ENCODE data around the gene HP.
A peak's percentile ranks its signal among the peaks of the same experiment; 100 is the strongest.
"Not testable (repeated sequence)": the region's sequence is repeated elsewhere in the genome, so short reads cannot be mapped to it uniquely, and the experiment has no call there.

HP gene

GRCh38 chr16:72054254-72054847 is at the start of gene HP:
Gene HP (plus strand): TSS chr16:72054505. CDS start chr16:72054653, 148 bp downstream.
- not testable (repeated sequence) for DNase-seq

- DNase-seq: not testable (repeated sequence)
These were observed 46.3 kb upstream of the HP start for GRCh38 chr16:72008065-72008423.

- peak; percentile 97 for DNase-seq
These were observed 45.7 kb upstream of the HP start, which contains the start of gene DHODH for GRCh38 chr16:72008424-72009216. Gene DHODH (plus strand): TSS chr16:72008744. CDS start chr16:72008765, 21 bp downstream.

- DNase-seq: no peak
These were observed 44.5 kb upstream of the HP start for GRCh38 chr16:72009779-72010178.

GRCh38 chr16:72012607-72013006 is 41.7 kb upstream of the HP start:
- no peak for DNase-seq

- DNase-seq: peak; percentile 37
These were observed 40.9 kb upstream of the HP start for GRCh38 chr16:72013389-72013788.

- DNase-seq: peak; percentile 9
These were observed 40.3 kb upstream of the HP start for GRCh38 chr16:72013888-72014581.

GRCh38 chr16:72014675-72015074 is 39.6 kb upstream of the HP start:
- no peak for DNase-seq

- no peak for DNase-seq
These were observed 39.2 kb upstream of the HP start for GRCh38 chr16:72015124-72015523.

- no peak for DNase-seq
These were observed 35.8 kb upstream of the HP start for GRCh38 chr16:72018470-72018869.

- no peak for DNase-seq
These were observed 33.3 kb upstream of the HP start for GRCh38 chr16:72021043-72021442.

GRCh38 chr16:72022127-72022526 is 32.2 kb upstream of the HP start:
- DNase-seq: no peak

- DNase-seq: no peak
These were observed 30.3 kb upstream of the HP start for GRCh38 chr16:72023962-72024361.

- no peak for DNase-seq
These were observed 29.4 kb upstream of the HP start for GRCh38 chr16:72024862-72025382.

- DNase-seq: no peak
These were observed 28.7 kb upstream of the HP start for GRCh38 chr16:72025404-72026114.

GRCh38 chr16:72027669-72028378 is 26.5 kb upstream of the HP start:
- DNase-seq: no peak

GRCh38 chr16:72029567-72030271 is 24.6 kb upstream of the HP start:
- DNase-seq: no peak

GRCh38 chr16:72033437-72033836 is 20.9 kb upstream of the HP start:
- DNase-seq: no peak

GRCh38 chr16:72036098-72036497 is 18.2 kb upstream of the HP start:
- no peak for DNase-seq

- no peak for DNase-seq
These were observed 12.1 kb upstream of the HP start for GRCh38 chr16:72042157-72042660.

- no peak for DNase-seq
These were observed 11.2 kb upstream of the HP start for GRCh38 chr16:72043058-72043457.

Data from fibroblast of skin of right quadriceps (primary cell).